ENCODE results near the gene CHD1.

GRCh38 chr5:98917433-98917832 lies 11.4 kb downstream of the CHD1 start:
- TF ChIP-seq POLR2AphosphoS5 (IDR thresholded peaks at IDR 0.05) = no peak
- TF ChIP-seq CTCF (IDR thresholded peaks at IDR 0.05) = no peak

Measured in esophagus muscularis mucosa (tissue), 3 donors.